Epidermal melanocyte (primary cell): Measurements from ENCODE around the gene NUTM2G.
"Not testable (repeated sequence)": the region's sequence is repeated elsewhere in the genome, so short reads cannot be mapped to it uniquely, and the experiment has no call there.

ENCODE experiments used
- DNase-seq: peaks from one replicate; pipeline ENCODE4 v3.0.0; 2011; ENCODE audit warnings: low spot score; ENCODE audit not compliant: insufficient read length

Gene NUTM2G

DNA sequence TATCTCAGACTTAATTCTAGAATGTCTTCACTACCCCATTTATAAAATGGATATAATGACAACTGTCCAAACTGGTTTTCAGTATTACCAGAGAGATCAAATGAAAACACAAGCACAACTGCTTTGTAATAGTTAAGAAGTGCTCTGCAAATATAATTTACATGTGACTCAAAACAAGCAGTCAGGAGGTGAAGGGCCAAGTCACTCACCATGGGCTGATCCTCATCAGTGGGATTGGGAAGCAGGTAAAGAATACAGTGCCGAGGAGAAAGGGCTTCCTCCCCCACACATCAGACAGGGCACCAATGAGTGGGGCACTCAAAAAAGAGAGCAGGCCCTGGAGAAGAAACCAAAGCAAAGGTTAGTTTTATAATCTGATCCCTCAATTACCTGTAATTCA, 20.7 kb downstream of the NUTM2G start:
- DNase-seq, result not testable (repeated sequence)

DNA sequence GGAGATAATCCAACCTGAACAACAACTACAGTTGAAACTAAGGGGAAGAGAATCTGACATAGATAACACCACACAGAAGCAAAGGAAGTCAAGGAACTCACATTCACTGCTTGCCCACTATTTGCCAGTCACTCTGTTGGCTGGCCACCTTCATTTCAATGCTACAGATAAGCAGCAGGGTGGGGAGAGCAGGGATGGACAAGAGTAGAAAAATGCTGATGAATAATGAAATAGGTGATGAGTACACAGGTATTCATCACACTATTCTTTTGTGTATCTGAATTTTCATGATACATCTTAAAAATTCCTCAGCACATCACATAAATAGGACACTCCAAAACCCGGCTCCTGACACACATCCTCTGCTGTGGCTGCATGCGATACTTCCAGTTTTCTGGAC, 21.9 kb downstream of the NUTM2G start:
- DNase-seq, result not testable (repeated sequence)

DNA sequence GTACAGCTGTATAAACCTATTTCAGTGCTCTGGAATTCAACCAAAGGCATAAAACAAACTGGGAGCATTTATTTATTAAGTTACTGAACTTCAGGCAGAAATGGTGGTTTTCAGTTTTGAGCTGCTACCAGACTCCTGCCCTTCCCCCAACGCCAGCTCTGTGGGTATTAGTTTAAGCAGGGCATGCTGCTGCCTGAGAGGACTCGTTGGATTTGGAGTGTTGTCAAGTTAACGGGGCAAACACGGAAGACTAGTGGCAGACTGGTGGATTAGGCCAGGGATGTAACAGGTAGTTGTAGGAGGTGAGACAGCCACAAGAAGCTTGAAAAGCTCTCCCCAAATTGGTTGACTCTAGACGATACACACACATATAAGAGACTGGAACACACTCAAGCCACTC, 38.9 kb downstream of the NUTM2G start:
- not testable (repeated sequence) for DNase-seq

DNA sequence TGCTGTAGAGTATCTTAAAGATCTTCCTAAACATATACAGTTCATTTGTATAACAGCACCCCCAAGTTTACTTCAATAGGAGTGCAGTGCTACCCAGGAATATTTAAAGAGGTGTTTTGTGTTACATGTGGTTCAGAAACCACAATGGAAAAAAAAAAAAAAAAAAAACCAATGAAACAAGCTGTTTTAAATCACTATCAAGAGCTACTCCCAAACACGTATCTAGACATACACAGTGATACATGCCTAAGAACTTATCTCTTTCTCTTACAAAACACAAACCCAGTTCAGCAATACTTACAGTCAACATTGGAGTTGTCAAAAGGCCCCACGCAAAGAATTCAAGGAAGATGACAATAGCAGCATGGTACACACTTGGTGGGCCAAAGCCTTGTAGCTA, 43.9 kb downstream of the NUTM2G start:
- not testable (repeated sequence) for DNase-seq

DNA sequence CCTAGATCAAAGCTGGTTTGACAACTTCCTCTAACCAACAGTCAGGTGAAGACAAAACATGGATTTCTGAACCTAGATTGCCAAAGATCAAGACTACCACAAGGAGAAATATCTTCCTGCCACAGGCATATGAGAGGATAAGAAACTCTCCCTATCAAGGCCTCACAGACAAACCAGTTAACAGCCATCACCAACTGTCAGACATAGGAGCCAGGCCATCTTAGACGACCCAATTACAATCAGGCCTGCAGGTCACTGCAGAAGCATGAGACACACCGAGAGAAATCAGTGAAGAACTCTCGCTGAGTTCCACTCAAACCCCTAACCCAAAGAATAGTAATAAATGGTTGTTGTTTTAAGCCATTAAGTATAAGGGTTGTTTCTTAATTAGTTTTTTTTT, 45.4 kb downstream of the NUTM2G start:
- DNase-seq, result not testable (repeated sequence)

DNA sequence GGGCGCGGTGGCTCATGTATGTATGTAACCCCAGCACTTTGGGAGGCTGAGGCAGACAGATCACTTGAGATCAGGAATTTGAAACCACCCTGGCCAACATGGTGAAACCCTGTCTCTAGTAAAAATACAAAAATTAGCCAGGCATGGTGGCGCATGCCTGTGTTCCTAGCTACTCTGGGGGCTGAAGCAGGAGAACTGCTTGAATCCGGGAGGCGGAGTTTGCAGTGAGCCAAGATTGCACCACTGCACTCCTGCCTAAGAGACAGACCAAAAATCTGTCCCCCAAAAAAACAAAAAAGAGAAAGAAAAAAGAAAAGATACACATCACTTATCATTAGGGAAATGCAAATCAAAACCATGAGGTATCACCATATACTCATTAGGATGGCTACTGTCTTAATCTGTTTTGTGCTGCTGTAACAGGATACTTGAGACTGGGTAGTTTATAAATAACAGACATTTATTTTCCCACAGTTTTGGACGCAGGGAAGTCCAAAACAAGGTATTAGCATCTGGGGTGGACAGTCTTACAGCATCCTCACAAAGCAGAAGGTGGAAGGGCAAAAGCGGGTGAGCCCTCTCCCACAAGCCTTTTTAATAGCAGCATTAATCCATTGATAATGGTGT, 55.0 kb downstream of the NUTM2G start:
- not testable (repeated sequence) for DNase-seq

DNA sequence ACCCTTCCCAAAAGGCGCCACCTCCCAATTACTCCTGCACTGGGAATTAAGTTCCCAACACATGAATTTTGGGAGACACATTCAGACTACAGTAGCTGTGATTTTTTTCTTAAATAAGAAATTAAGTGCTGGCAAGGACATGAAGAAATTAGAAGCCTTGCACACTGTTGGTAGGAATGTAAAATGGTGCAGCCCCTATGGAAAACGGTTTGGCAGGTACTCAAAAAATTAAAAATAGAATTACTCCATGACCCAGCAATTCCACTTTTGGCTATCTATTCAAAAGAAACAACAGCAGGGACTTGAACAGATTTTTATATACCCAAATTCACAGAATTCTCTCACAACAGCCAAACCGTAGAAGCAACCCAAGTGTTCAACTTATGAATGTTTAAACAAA, 55.5 kb downstream of the NUTM2G start:
- not testable (repeated sequence) for DNase-seq

DNA sequence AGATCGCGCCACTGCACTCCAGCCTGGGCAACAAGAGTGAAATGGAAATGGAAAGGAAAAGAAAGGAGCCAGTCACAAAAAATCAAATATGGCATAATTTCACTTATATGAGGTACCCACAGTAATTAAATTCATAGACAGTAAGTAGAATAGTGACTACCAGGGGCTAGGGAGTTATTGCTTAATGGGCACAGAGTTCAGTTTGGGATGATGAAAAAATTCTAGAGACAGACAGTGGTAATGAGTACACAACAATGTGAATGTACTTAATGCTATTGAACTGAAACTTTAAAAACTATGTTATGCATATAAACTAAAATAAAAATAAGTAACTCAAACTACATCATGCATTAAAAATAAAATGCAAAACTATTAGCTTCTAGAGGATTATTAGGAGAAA, 56.2 kb downstream of the NUTM2G start:
- not testable (repeated sequence) for DNase-seq
